Diencephalon (tissue), 1 donor: ENCODE results near the gene DYNAP. TPM values are rescaled to one million over a fixed set of nuclear protein-coding genes. Genes with fewer than 3 reads are reported as not detected.

Experiments
- total RNA-seq: library from RNA; depleted of rRNA; stranded (reverse); fragments of >200 nt; gene quantifications from one replicate; pipeline ENCODE4 v1.2.3, GENCODE V29; 2014

Gene DYNAP, protein sequence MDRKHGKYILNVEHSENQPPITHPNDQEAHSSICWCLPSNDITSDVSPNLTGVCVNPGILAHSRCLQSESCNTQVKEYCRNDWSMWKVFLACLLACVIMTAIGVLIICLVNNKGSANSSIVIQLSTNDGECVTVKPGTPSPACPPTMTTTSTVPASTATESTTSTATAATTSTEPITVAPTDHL
- not detected for total RNA-seq

DNA sequence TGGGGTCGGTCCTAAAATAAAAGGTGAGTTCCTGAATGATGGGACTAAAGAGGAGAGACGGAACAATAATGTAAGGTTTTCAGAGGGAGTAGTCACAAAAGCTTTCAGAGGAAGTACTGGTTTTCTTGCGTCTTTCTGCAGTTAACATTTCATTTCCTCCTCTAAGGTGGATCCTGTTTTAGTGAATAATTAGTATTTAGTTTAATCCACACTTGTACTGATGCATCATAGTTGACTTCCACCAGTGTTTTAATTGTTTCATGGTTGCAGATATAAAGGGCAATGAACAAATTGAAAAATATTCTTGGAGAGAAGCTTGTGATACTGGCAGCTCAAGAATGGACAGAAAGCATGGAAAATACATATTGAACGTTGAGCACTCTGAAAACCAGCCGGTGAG, at the start of gene DYNAP:
TSS of gene DYNAP (plus strand) at position 301 of the 400 bp plus-strand sequence. CDS start at position 339, 38 bp downstream.

Other genes starting within 250 kb of the DYNAP start
- not detected for gene STARD6, start 233.4 kb upstream of the DYNAP start, total RNA-seq
- gene C18orf54, start 233.3 kb upstream of the DYNAP start, total RNA-seq: 9.2 TPM
- 118 TPM for gene RAB27B, start 237.2 kb downstream of the DYNAP start, total RNA-seq